ENCODE data around the gene RNF112.

The RNF112 gene

DNA sequence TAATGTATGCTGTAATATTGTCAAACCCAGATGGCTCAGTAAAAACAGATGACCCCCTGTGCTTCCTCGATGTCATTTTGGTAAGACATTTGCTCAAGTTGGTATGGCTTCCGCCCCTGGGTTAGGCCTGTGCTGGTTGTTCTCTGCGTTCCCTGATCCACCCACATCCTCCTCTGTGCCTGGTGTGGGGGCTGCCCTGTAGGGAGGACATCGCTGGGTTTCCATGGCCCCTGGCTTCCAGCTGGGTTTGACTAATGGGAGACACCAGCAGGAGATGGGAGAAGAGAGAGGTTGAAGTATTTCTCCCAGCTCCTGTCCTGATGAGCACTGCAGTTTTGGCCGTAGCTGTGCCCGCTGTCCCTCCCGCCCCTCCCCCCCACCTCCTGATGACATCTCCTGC, 19.6 kb upstream of the RNF112 start:
- H3K9ac ChIP-seq (ENCODE audit: low read length), result no peak overlapping the region
- no peaks in the 10 kb centered on the region for H3F3A ChIP-seq (ENCODE audit: insufficient read depth)
- TF ChIP-seq, protein P1, sequence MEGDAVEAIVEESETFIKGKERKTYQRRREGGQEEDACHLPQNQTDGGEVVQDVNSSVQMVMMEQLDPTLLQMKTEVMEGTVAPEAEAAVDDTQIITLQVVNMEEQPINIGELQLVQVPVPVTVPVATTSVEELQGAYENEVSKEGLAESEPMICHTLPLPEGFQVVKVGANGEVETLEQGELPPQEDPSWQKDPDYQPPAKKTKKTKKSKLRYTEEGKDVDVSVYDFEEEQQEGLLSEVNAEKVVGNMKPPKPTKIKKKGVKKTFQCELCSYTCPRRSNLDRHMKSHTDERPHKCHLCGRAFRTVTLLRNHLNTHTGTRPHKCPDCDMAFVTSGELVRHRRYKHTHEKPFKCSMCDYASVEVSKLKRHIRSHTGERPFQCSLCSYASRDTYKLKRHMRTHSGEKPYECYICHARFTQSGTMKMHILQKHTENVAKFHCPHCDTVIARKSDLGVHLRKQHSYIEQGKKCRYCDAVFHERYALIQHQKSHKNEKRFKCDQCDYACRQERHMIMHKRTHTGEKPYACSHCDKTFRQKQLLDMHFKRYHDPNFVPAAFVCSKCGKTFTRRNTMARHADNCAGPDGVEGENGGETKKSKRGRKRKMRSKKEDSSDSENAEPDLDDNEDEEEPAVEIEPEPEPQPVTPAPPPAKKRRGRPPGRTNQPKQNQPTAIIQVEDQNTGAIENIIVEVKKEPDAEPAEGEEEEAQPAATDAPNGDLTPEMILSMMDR (IDR thresholded peaks at IDR 0.05; ENCODE audit: insufficient read depth, low read length, poor library complexity, severe bottlenecking), result no peak
- TF ChIP-seq EZH2phosphoT487 (conservative IDR thresholded peaks at IDR 0.05; ENCODE audit: low read length), result no peak
- H3K27ac ChIP-seq (ENCODE audit: low read depth, low read length), result no peak overlapping the region
- H3K27me3 ChIP-seq (ENCODE audit: low read length), result no peaks in the 10 kb centered on the region
- H3K9me3 ChIP-seq (ENCODE audit: insufficient read depth, low read length), result no peaks in the 10 kb centered on the region
- H3K4me2 ChIP-seq (ENCODE audit: low read depth, low read length, poor library complexity, severe bottlenecking), result no peak overlapping the region
- H3K36me3 ChIP-seq (ENCODE audit: low read length), result no peaks in the 10 kb centered on the region
- H4K20me1 ChIP-seq (ENCODE audit: low read depth, low read length), result no peaks in the 10 kb centered on the region
- H3K9me2 ChIP-seq (replicated peaks; ENCODE audit: insufficient read depth, low read length), result no peaks in the 10 kb centered on the region
- no peak overlapping the region for H3K4me3 ChIP-seq (ENCODE audit: insufficient read depth, low read length, poor library complexity, severe bottlenecking)
- H2AFZ ChIP-seq (ENCODE audit: low read depth, low read length, severe bottlenecking), result no peak overlapping the region
- no peaks in the 10 kb centered on the region for H3K79me2 ChIP-seq (ENCODE audit: insufficient read depth, low read length)

DNA sequence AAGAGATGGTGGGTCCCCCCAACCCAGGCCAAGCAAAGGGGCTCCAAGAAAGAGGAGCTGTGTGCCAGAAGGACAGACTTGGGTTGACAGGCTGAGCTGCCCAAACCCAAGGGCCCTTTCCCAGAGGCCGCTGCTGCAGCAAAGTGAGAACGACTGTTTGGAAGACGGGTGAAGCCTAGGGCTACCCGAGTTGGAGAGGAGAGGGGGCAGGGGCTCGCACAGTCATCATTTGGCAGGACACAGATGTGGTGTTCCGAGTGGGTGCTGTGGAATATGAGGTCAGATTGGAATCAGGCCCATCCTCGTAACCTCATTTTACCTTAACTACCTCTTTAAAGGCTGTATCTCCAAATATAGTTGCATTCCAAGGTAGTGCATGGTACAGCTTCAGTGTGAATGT, 18.7 kb upstream of the RNF112 start:
- H4K20me1 ChIP-seq (ENCODE audit: low read depth, low read length), result no peaks in the 10 kb centered on the region
- no peaks in the 10 kb centered on the region for H3F3A ChIP-seq (ENCODE audit: insufficient read depth)
- no peak overlapping the region for H3K27ac ChIP-seq (ENCODE audit: low read depth, low read length)

DNA sequence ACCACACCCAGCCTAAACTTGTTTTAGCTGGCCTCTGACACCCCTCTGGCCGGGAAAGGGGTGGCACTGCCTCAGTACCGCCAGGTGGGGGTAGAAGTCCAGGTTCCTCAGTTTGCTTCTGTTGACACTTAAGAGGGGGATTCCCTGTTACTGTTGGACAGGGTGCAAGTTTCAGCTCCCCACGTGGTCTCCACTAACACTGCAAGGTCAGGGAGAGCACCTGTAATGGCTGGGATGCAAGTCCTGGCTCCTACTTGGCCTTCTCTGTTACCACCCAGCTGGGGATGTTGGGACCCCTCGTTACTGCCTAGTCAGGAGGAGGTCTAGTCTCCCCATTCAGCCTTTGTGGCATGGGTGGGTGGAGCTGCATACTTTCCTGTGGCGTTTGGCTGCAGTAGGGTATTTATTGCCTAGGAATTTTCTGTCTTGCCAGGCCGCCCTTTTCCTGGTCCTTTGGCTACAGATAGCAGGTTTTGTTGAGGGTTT, 13.4 kb upstream of the RNF112 start:
- Histone ChIP-seq H2AFZ (ENCODE audit: low read depth, low read length, severe bottlenecking) (no peak overlapping the region), H3K9me2 (replicated peaks; ENCODE audit: insufficient read depth, low read length) (no peaks in the 10 kb centered on the region), H3K79me2 (ENCODE audit: insufficient read depth, low read length) (no peaks in the 10 kb centered on the region), H3K4me2 (ENCODE audit: low read depth, low read length, poor library complexity, severe bottlenecking) (no peak overlapping the region), H3F3A (ENCODE audit: insufficient read depth) (no peaks in the 10 kb centered on the region), H3K36me3 (ENCODE audit: low read length) (no peaks in the 10 kb centered on the region), H3K4me3 (ENCODE audit: insufficient read depth, low read length, poor library complexity, severe bottlenecking) (no peak overlapping the region), H3K9ac (ENCODE audit: low read length) (no peak overlapping the region), H3K27me3 (ENCODE audit: low read length) (no peaks in the 10 kb centered on the region), H3K27ac (ENCODE audit: low read depth, low read length) (no peak overlapping the region), H4K20me1 (ENCODE audit: low read depth, low read length) (no peaks in the 10 kb centered on the region), H3K9me3 (ENCODE audit: insufficient read depth, low read length) (no peaks in the 10 kb centered on the region)
- TF ChIP-seq, protein P1 (IDR thresholded peaks at IDR 0.05; ENCODE audit: insufficient read depth, low read length, poor library complexity, severe bottlenecking), result no peak
- TF ChIP-seq EZH2phosphoT487 (conservative IDR thresholded peaks at IDR 0.05; ENCODE audit: low read length), result no peak

More for the DNA sequence above, 18.7 kb upstream of the RNF112 start:
- Histone ChIP-seq H3K27me3 (ENCODE audit: low read length) (no peaks in the 10 kb centered on the region), H3K4me2 (ENCODE audit: low read depth, low read length, poor library complexity, severe bottlenecking) (no peak overlapping the region), H3K36me3 (ENCODE audit: low read length) (no peaks in the 10 kb centered on the region), H3K4me3 (ENCODE audit: insufficient read depth, low read length, poor library complexity, severe bottlenecking) (no peak overlapping the region), H2AFZ (ENCODE audit: low read depth, low read length, severe bottlenecking) (no peak overlapping the region), H3K9me2 (replicated peaks; ENCODE audit: insufficient read depth, low read length) (no peaks in the 10 kb centered on the region), H3K79me2 (ENCODE audit: insufficient read depth, low read length) (no peaks in the 10 kb centered on the region), H3K9me3 (ENCODE audit: insufficient read depth, low read length) (no peaks in the 10 kb centered on the region), H3K9ac (ENCODE audit: low read length) (no peak overlapping the region)
- TF ChIP-seq EZH2phosphoT487 (conservative IDR thresholded peaks at IDR 0.05; ENCODE audit: low read length), result no peak
- TF ChIP-seq, protein P1 (IDR thresholded peaks at IDR 0.05; ENCODE audit: insufficient read depth, low read length, poor library complexity, severe bottlenecking), result no peak

Measured in SU-DHL-6 (cell line).